Lung (tissue), 12 donors: Measurements from ENCODE around the gene INO80D. TPM values are rescaled to one million over a fixed set of nuclear protein-coding genes. Genes with fewer than 3 reads are reported as not detected.

Experiments used
- ATAC-seq: fragments of 200-7000 bp; cut with Tn5 transposase; one replicate; pipeline ENCODE4 v1.9.1; 2020; ENCODE audit warnings: moderate number of reproducible peaks; ENCODE audit not compliant: insufficient read depth, low FRiP score
- DNase-seq, 3 donors: peaks; one replicate each; pipeline ENCODE4 v3.0.0-alpha.2; 2013 to 2017
- H3K27ac ChIP-seq, 2 donors: one replicate each; pipeline ENCODE4 v1.5.1; 2013; ENCODE audit warnings: mild to moderate bottlenecking in 2 of 2, moderate library complexity in 2 of 2, control low read depth in 1 of 2, inconsistent platforms in 1 of 2, low read depth in 1 of 2, low read length in 1 of 2
- H3K27me3 ChIP-seq, 3 donors: one replicate each; pipeline ENCODE4 v1.5.1; 2013; ENCODE audit warnings: low read length in 2 of 3; ENCODE audit not compliant: control insufficient read depth in 3 of 3, insufficient read depth in 3 of 3
- H3K36me3 ChIP-seq, 4 donors: one replicate each; pipeline ENCODE4 v1.5.1; 2013; ENCODE audit warnings: low read length in 4 of 4, mild to moderate bottlenecking in 1 of 4, moderate library complexity in 1 of 4; ENCODE audit not compliant: control insufficient read depth in 4 of 4, insufficient read depth in 4 of 4
- H3K4me1 ChIP-seq, 5 donors: one replicate each; pipeline ENCODE4 v1.5.1; 2013; ENCODE audit warnings: low read length in 5 of 5, mild to moderate bottlenecking in 2 of 5, moderate library complexity in 1 of 5; ENCODE audit not compliant: control insufficient read depth in 5 of 5, insufficient read depth in 5 of 5
- H3K4me3 ChIP-seq: one replicate; pipeline ENCODE4 v1.5.1; 2013; ENCODE audit warnings: mild to moderate bottlenecking, control low read depth, moderate library complexity
- H3K9ac ChIP-seq, 2 donors: one replicate each; pipeline ENCODE4 v1.5.1; 2013; ENCODE audit warnings: low read length in 2 of 2, control low read depth in 1 of 2; ENCODE audit not compliant: insufficient read depth in 1 of 2
- H3K9me3 ChIP-seq, 4 donors: one replicate each; pipeline ENCODE4 v1.5.1; 2013; ENCODE audit warnings: low read length in 3 of 4, mild to moderate bottlenecking in 1 of 4, moderate library complexity in 1 of 4; ENCODE audit not compliant: control insufficient read depth in 4 of 4, insufficient read depth in 3 of 4
- WGBS, 2 donors: extraction: QIAGEN DNeasy Blood & Tissue Kit; methylation state at CpG; one replicate each; pipeline ENCODE4 v1.1.7; 2013; 5-methylcytosine and 5-hydroxymethylcytosine counted together
- polyA plus RNA-seq, 2 donors: library from polyadenylated mRNA; stranded (reverse); fragments of 200-250 nt; gene quantifications; one replicate each; pipeline ENCODE4 v1.2.1, GENCODE V29; 2013
- total RNA-seq, 2 donors: library from RNA; depleted of rRNA in 1 of 2; stranded (reverse); fragments of >200 nt in 1 of 2; gene quantifications; one replicate each; pipeline ENCODE4 v1.2.1, GENCODE V29; 2014 to 2021
- TF ChIP-seq, protein P1 (sequence below): IDR thresholded peaks from 2 replicates; pipeline ENCODE4 v1.5.1; 2012; ENCODE audit warnings: mild to moderate bottlenecking; ENCODE audit errors: control extremely low read depth, extremely low read depth
- donor health status: control.
- donor health status: control.
- donor health status: Bipolar disorder and iron deficiency.
- donor health status: healthy.
- donor health status: DM: yes; HTN: yes; CAD: no.

Gene INO80D
- total and polyA plus RNA-seq, 4 donors = 1.9 to 33.5 (median 13.7) TPM

GRCh38 chr2:206064077-206064476 is 21.9 kb downstream of the INO80D start:
- Histone ChIP-seq H3K27ac (no peak overlapping the region), H3K9me3 (no peaks in the 10 kb centered on the region), H3K4me1 (no peaks in the 10 kb centered on the region), H3K36me3 (peaks cover 2 to 6% (median 4%) of the 10 kb centered on the region in 4 donors), H3K4me3 (no peak overlapping the region), H3K27me3 (no peaks in the 10 kb centered on the region), H3K9ac (no peak overlapping the region)
- DNase-seq (no peak), ATAC-seq (no peak)
- WGBS, 2 donors = 47 to 76% methylated on average over 2 of the region's 2 CpGs
- TF ChIP-seq, protein P1, sequence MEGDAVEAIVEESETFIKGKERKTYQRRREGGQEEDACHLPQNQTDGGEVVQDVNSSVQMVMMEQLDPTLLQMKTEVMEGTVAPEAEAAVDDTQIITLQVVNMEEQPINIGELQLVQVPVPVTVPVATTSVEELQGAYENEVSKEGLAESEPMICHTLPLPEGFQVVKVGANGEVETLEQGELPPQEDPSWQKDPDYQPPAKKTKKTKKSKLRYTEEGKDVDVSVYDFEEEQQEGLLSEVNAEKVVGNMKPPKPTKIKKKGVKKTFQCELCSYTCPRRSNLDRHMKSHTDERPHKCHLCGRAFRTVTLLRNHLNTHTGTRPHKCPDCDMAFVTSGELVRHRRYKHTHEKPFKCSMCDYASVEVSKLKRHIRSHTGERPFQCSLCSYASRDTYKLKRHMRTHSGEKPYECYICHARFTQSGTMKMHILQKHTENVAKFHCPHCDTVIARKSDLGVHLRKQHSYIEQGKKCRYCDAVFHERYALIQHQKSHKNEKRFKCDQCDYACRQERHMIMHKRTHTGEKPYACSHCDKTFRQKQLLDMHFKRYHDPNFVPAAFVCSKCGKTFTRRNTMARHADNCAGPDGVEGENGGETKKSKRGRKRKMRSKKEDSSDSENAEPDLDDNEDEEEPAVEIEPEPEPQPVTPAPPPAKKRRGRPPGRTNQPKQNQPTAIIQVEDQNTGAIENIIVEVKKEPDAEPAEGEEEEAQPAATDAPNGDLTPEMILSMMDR = no peak

DNA sequence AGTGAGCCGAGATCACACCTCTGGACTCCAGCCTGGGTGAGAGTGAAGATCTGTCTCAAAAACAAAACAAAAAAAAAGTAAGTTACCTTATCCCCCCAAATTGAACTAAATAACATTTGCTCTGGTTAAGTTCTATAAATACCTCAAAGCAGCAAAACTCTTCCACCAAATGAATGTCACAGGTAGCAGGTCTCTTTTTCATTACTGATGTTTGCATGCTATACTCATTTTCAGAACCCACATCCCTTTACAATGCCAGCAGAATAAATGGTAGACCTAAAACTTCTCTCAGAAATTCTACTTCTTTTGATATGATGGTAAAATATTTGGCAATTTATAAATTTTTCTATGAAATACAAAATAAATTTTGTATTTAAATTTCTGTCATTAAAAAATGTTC is 22.3 kb downstream of the INO80D start:
- WGBS, 2 donors = 100% methylated on average over 1 of the region's 1 CpG
- no peak overlapping the region for H3K9ac ChIP-seq
- H3K4me3 ChIP-seq = no peak overlapping the region
- no peak for ATAC-seq
- TF ChIP-seq, protein P1 = no peak
- no peaks in the 10 kb centered on the region for H3K9me3 ChIP-seq
- peaks cover 2 to 6% (median 4%) of the 10 kb centered on the region in 4 donors for H3K36me3 ChIP-seq
- H3K27me3 ChIP-seq = no peaks in the 10 kb centered on the region
- no peak overlapping the region for H3K27ac ChIP-seq
- H3K4me1 ChIP-seq = no peaks in the 10 kb centered on the region
- no peak for DNase-seq

DNA sequence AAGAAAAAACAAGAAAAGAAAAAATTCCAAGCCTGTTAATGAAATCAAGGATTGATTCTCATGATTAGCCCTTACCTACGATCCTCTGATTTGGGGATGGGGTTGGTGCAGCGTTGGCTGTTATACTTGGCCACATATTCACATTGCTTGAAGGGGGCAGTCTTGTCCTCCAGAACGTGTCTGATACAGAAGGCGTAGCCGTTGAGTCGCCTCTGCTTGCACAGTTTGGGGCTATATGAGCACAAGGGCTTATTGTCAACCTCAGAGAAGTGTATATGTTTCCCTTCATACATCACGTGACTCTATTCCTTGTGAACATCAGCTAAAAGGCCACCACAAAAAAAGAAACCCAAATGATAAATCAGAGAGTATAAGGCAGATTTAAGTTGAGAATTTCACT is 23.2 kb downstream of the INO80D start:
- Histone ChIP-seq H3K9ac (no peak overlapping the region), H3K9me3 (no peaks in the 10 kb centered on the region), H3K36me3 (peaks cover 2 to 6% (median 4%) of the 10 kb centered on the region in 4 donors), H3K4me1 (no peaks in the 10 kb centered on the region), H3K27ac (no peak overlapping the region), H3K4me3 (no peak overlapping the region), H3K27me3 (no peaks in the 10 kb centered on the region)
- TF ChIP-seq, protein P1 = no peak
- no peak for DNase-seq
- WGBS, 2 donors = 89 to 91% methylated on average over 7 of the region's 7 CpGs
- ATAC-seq = no peak

- no peak overlapping the region for H3K27ac ChIP-seq
- H3K4me1 ChIP-seq = peaks cover 0 to 9% (median 0%) of the 10 kb centered on the region in 5 donors
- DNase-seq (peak in 2 of 3 donors; percentile 20 to 33), ATAC-seq (no peak)
- TF ChIP-seq, protein P1 = no peak
- H3K9me3 ChIP-seq = no peaks in the 10 kb centered on the region
- no peak overlapping the region for H3K4me3 ChIP-seq
- no peaks in the 10 kb centered on the region for H3K27me3 ChIP-seq
- WGBS, 2 donors = 79 to 88% methylated on average over 8 of the region's 8 CpGs
- no peak overlapping the region for H3K9ac ChIP-seq
- H3K36me3 ChIP-seq = peaks cover 11 to 20% (median 18%) of the 10 kb centered on the region in 4 donors
These were observed 29.7 kb downstream of the INO80D start for GRCh38 chr2:206056286-206056685.
